Keratinocyte (primary cell): Measurements from ENCODE around the gene KIAA0825. TPM values are rescaled to one million over a fixed set of nuclear protein-coding genes. Genes with fewer than 3 reads are reported as not detected.

Experiments used
- DNase-seq: peaks from one replicate; pipeline ENCODE4 v3.0.0-alpha.2; 2011; ENCODE audit warnings: low read depth, missing footprints, low spot score
- FAIRE-seq: peaks from 2 replicates; lab custom pipeline; 2011; peaks lifted over from hg19 to GRCh38; lab: Jason Lieb, UNC
- H2AFZ ChIP-seq: 2 replicates; pipeline ENCODE4 v1.6.0; 2012; ENCODE audit warnings: low read length, control low read depth, inconsistent platforms; ENCODE audit not compliant: control insufficient read depth
- H3K27ac ChIP-seq: 2 replicates; pipeline ENCODE4 v1.5.1; 2011; ENCODE audit warnings: low read length; ENCODE audit not compliant: control insufficient read depth, insufficient read depth
- H3K27me3 ChIP-seq: 3 replicates; pipeline ENCODE4 v1.6.0; 2011; ENCODE audit warnings: low read length; ENCODE audit not compliant: control insufficient read depth, insufficient read depth; ENCODE audit errors: extremely low read depth
- H3K36me3 ChIP-seq, 2 experiments: 2 replicates in 1 of 2; 3 replicates in 1 of 2; pipeline ENCODE4 v1.5.1; 2011; ENCODE audit warnings: low read length in 2 of 2, mild to moderate bottlenecking in 1 of 2; ENCODE audit not compliant: control insufficient read depth in 2 of 2, insufficient read depth in 2 of 2; ENCODE audit errors: extremely low read depth in 1 of 2
- H3K4me1 ChIP-seq: 3 replicates; pipeline ENCODE4 v1.5.1; 2011; ENCODE audit warnings: low read length; ENCODE audit not compliant: control insufficient read depth, insufficient read depth; ENCODE audit errors: extremely low read depth
- H3K4me2 ChIP-seq: 3 replicates; pipeline ENCODE4 v1.6.0; 2011; ENCODE audit warnings: low read depth, low read length; ENCODE audit not compliant: control insufficient read depth, insufficient read depth; ENCODE audit errors: extremely low read depth
- H3K4me3 ChIP-seq, 3 experiments: fragments of 200-600 bp in 1 of 3; sonication (generic) in 1 of 3; 2 replicates in 2 of 3; 3 replicates in 1 of 3; pipeline ENCODE4 v1.5.1; 2011 to 2016; ENCODE audit warnings: low read length in 3 of 3, mild to moderate bottlenecking in 3 of 3, control low read depth in 2 of 3, inconsistent platforms in 1 of 3, low read depth in 1 of 3, mixed read lengths in 1 of 3, mixed run types in 1 of 3, moderate library complexity in 1 of 3; ENCODE audit not compliant: control insufficient read depth in 2 of 3, insufficient read depth in 2 of 3; ENCODE audit errors: extremely low read depth in 1 of 3
- H3K79me2 ChIP-seq: 2 replicates; pipeline ENCODE4 v1.6.0; 2012; ENCODE audit warnings: low read length; ENCODE audit not compliant: control insufficient read depth, insufficient read depth
- H3K9ac ChIP-seq: 3 replicates; pipeline ENCODE4 v1.6.0; 2011; ENCODE audit warnings: low read length; ENCODE audit not compliant: control insufficient read depth, insufficient read depth; ENCODE audit errors: extremely low read depth
- H3K9me1 ChIP-seq: 3 replicates; pipeline ENCODE4 v1.6.0; 2011; ENCODE audit warnings: low read length; ENCODE audit not compliant: control insufficient read depth, insufficient read depth; ENCODE audit errors: extremely low read depth
- H3K9me3 ChIP-seq: 2 replicates; pipeline ENCODE4 v1.5.1; 2012; ENCODE audit warnings: low read depth, low read length; ENCODE audit not compliant: control insufficient read depth
- H4K20me1 ChIP-seq: 3 replicates; pipeline ENCODE4 v1.6.0; 2011; ENCODE audit warnings: low read length; ENCODE audit not compliant: control insufficient read depth, insufficient read depth; ENCODE audit errors: extremely low read depth
- EZH2 ChIP-seq: IDR thresholded peaks from one replicate; pipeline ENCODE4 v1.6.1; 2012; ENCODE audit warnings: inconsistent platforms, mild to moderate bottlenecking, low read length, moderate library complexity
- dilution Hi-C: fragments of 300-500 bp; cut with MboI; formaldehyde crosslinking; loops from one replicate; pipeline ENCODE4 v1.7.0; 2020; ENCODE audit warnings: low sequenced_read_pairs; ENCODE audit not compliant: extremely low pct_ligation_motif_present
- polyA plus RNA-seq, 5 experiments: library from polyadenylated mRNA; depleted of rRNA in 3 of 5; stranded (reverse) in 3 of 5; stranded (forward) in 1 of 5; unstranded in 1 of 5; fragments of >200 nt; gene quantifications; 1 replicate in 1 of 5; 2 replicates in 3 of 5; 3 replicates in 1 of 5; pipeline versions ENCODE4 v1.2.1 to v1.2.3, GENCODE V29; 2011 to 2012; ENCODE audit warnings: missing spikeins in 2 of 5, low read depth in 1 of 5, low replicate concordance in 1 of 5
- TF ChIP-seq, protein P1 (sequence below), 3 experiments: IDR thresholded peaks in 1 of 3; conservative IDR thresholded peaks in 1 of 3; optimal IDR thresholded peaks in 1 of 3; 2 replicates in 2 of 3; 3 replicates in 1 of 3; pipeline versions ENCODE3 to v1.5.1; 2011; ENCODE audit warnings: low read length in 3 of 3, mild to moderate bottlenecking in 3 of 3, moderate library complexity in 2 of 3, control low read depth in 1 of 3, inconsistent platforms in 1 of 3; ENCODE audit not compliant: insufficient read depth in 2 of 3; ENCODE audit errors: extremely low read depth in 1 of 3

KIAA0825 gene
- polyA plus RNA-seq, 1 donor (not counting 4 experiments of a cell fraction or from before 2014, with no cell fraction given): 1.2 TPM

DNA sequence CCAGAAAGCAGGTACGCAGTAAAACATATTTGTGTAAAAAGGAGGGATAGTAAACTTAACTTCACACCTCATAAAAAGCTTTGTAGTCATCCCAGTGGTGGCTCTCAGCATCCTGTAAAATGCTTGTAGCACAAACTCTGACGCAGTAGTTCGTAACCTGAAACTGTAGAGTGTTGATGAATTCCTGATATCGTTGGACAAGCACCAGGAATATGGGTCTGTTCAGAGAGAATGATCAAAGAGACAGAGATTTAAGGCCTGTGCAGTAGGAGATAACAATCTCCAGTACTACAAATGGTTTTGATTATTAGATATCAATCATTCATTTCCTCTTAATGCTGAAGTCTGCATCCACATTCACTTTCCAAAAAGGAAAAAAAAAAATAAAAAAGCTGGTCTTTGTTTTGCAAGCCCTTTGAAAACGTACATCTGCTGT is 148.5 kb downstream of the KIAA0825 start:
- Histone ChIP-seq H3K79me2 (no peaks in the 10 kb centered on the region), H3K4me3 (no peak overlapping the region), H3K27me3 (no peaks in the 10 kb centered on the region), H2AFZ (no peak overlapping the region), H3K27ac (no peak overlapping the region), H3K4me1 (no peaks in the 10 kb centered on the region), H3K9me1 (no peaks in the 10 kb centered on the region), H3K9ac (no peak overlapping the region), H3K4me2 (no peak overlapping the region), H4K20me1 (no peaks in the 10 kb centered on the region), H3K36me3 (no peaks in the 10 kb centered on the region), H3K9me3 (no peaks in the 10 kb centered on the region)
- dilution Hi-C loops: no loop called here
- DNase-seq (no peak), FAIRE-seq (no peak)
- TF ChIP-seq EZH2: no peak
- TF ChIP-seq, protein P1, sequence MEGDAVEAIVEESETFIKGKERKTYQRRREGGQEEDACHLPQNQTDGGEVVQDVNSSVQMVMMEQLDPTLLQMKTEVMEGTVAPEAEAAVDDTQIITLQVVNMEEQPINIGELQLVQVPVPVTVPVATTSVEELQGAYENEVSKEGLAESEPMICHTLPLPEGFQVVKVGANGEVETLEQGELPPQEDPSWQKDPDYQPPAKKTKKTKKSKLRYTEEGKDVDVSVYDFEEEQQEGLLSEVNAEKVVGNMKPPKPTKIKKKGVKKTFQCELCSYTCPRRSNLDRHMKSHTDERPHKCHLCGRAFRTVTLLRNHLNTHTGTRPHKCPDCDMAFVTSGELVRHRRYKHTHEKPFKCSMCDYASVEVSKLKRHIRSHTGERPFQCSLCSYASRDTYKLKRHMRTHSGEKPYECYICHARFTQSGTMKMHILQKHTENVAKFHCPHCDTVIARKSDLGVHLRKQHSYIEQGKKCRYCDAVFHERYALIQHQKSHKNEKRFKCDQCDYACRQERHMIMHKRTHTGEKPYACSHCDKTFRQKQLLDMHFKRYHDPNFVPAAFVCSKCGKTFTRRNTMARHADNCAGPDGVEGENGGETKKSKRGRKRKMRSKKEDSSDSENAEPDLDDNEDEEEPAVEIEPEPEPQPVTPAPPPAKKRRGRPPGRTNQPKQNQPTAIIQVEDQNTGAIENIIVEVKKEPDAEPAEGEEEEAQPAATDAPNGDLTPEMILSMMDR (optimal IDR thresholded peaks at IDR 0.05 in 1 of 3, IDR thresholded peaks at IDR 0.05 in 1 of 3, conservative IDR thresholded peaks at IDR 0.05 in 1 of 3; ENCODE audit: extremely low read depth in 1 of 3, insufficient read depth in 2 of 3, low read length in 3 of 3): no peak

- no peak for FAIRE-seq
- H3K4me2 ChIP-seq: no peak overlapping the region
- H2AFZ ChIP-seq: no peak overlapping the region
- H3K27me3 ChIP-seq: no peaks in the 10 kb centered on the region
- H3K27ac ChIP-seq: no peak overlapping the region
- H3K79me2 ChIP-seq: no peaks in the 10 kb centered on the region
- TF ChIP-seq, protein P1 (optimal IDR thresholded peaks at IDR 0.05 in 1 of 3, IDR thresholded peaks at IDR 0.05 in 1 of 3, conservative IDR thresholded peaks at IDR 0.05 in 1 of 3; ENCODE audit: extremely low read depth in 1 of 3, insufficient read depth in 2 of 3, low read length in 3 of 3): no peak
- TF ChIP-seq EZH2: no peak
- no peak overlapping the region for H3K9ac ChIP-seq
- H3K4me3 ChIP-seq: no peak overlapping the region
- no peaks in the 10 kb centered on the region for H3K36me3 ChIP-seq
- H3K4me1 ChIP-seq: no peaks in the 10 kb centered on the region
- H4K20me1 ChIP-seq: no peaks in the 10 kb centered on the region
- dilution Hi-C loops: no loop called here
- no peaks in the 10 kb centered on the region for H3K9me3 ChIP-seq
- DNase-seq: no peak
- H3K9me1 ChIP-seq: no peaks in the 10 kb centered on the region
These were observed 150.2 kb downstream of the KIAA0825 start for GRCh38 chr5:94467954-94468930.
